Measurements from ENCODE around the gene CFAP92.

Gene CFAP92

GRCh38 chr3:128864351-128864811 lies 129.5 kb downstream of the CFAP92 start:
- no peak for DNase-seq

- no peak for DNase-seq
Measured at GRCh38 chr3:128863560-128863959, 130.3 kb downstream of the CFAP92 start.

GRCh38 chr3:128861491-128861890 lies 132.4 kb downstream of the CFAP92 start:
- DNase-seq = no peak

All from CD4-positive, alpha-beta T cell treated with Interleukin-21 for 1 hour (primary cell).